ENCODE data around the gene SFI1. TPM values are rescaled to one million over a fixed set of nuclear protein-coding genes. Genes with fewer than 3 reads are reported as not detected.
"Not testable (repeated sequence)": the region's sequence is repeated elsewhere in the genome, so short reads cannot be mapped to it uniquely, and the experiment has no call there.

SFI1 gene
- polyA plus RNA-seq, 3 donors from 2014 or later = 4.2 to 31.5 (median 11.1) TPM

DNA sequence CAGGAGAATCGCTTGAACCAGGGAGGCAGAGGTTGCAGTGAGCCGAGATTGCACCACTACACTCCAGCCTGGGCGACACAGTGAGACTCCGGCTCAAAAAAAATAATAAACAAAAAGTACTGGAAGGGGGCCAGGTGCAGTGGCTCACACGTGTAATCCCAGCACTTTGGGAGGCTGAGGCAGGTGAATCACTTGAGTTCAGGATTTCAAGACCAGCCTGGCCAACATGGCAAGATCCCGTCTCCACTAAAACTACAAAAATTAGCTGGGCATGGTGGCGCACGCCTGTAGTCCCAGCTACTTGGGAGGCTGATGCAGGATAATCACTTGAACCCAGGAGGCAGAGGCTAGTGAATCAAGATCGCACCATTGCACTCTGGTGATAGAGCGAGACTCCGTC lies 10.0 kb upstream of the SFI1 start:
- Mint-ChIP-seq H3K27ac (peak overlapping the region in 2 of 6 donors; percentile 17 to 29), H3K4me1 (peaks cover 29 to 54% of the 10 kb centered on the region in 2 donors), H3K36me3 (peaks cover 4 to 23% (median 8%) of the 10 kb centered on the region in 3 donors)
- H3K27me3 Mint-ChIP-seq (ENCODE audit: low read depth in 3 of 3); H3K4me3 Mint-ChIP-seq; DNase-seq; H3K9me3 Mint-ChIP-seq: not testable (repeated sequence)

DNA sequence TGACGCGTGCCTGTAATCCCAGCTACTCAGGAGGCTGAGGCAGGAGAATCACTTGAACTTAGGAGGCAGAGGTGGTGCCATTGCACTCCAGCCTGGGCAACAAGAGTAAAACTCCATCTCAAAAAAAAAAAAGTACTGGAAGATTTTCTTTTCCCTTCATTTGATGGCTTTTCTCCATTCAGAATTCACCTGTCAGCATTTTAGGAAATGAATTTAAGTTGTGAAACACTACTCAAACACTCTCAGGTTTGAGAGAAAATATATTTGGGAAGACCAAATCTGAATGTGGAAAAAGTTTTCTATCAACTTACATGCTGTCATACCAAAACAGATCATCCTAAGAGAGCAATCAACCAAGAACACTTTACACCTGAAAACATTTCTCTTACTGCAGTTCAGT lies 9.4 kb upstream of the SFI1 start:
- Mint-ChIP-seq H3K36me3 (peaks cover 0 to 19% (median 8%) of the 10 kb centered on the region in 3 donors), H3K4me1 (peaks cover 33 to 59% of the 10 kb centered on the region in 2 donors), H3K4me3 (peak overlapping the region in 1 of 5 donors; percentile 33), H3K27ac (peak overlapping the region in 2 of 6 donors; percentile 31 to 56), H3K9me3 (no peaks in the 10 kb centered on the region), H3K27me3 (ENCODE audit: low read depth in 3 of 3) (peaks cover 3 to 8% (median 6%) of the 10 kb centered on the region in 3 donors)
- DNase-seq = no peak

DNA sequence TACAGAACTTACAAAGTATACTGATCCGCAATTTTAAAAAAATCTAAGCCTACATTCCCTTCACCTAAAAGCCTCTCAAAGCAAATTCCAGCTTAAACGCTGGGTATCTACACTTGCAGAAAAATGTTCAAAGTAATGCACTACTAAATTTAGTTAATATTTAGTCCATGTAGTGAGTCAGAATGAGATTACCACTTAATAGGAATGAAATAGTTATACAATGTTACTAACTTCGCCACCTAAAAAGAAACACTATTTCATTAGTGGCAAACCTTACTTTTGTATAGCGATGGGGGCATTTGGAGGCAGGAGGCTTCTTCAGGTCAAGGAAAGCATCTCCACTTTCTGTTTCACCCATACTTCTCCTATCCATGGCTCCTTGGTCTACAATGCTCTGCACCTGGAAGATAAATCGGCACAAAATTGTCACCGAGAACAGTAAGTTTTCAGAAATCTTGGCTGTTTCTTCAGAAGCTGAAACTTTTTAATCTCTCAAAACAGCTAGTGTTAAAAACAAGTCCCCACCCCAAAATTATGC lies 7.9 kb upstream of the SFI1 start:
- Mint-ChIP-seq H3K27ac (peak overlapping the region; percentile 64 to 89 (median 88)), H3K36me3 (peaks cover 0 to 18% (median 8%) of the 10 kb centered on the region in 3 donors), H3K9me3 (no peaks in the 10 kb centered on the region), H3K27me3 (ENCODE audit: low read depth in 3 of 3) (peaks cover 3 to 8% (median 6%) of the 10 kb centered on the region in 3 donors), H3K4me1 (peaks cover 34 to 56% of the 10 kb centered on the region in 2 donors), H3K4me3 (peak overlapping the region; percentile 76 to 84 (median 82))
- no peak for DNase-seq

DNA sequence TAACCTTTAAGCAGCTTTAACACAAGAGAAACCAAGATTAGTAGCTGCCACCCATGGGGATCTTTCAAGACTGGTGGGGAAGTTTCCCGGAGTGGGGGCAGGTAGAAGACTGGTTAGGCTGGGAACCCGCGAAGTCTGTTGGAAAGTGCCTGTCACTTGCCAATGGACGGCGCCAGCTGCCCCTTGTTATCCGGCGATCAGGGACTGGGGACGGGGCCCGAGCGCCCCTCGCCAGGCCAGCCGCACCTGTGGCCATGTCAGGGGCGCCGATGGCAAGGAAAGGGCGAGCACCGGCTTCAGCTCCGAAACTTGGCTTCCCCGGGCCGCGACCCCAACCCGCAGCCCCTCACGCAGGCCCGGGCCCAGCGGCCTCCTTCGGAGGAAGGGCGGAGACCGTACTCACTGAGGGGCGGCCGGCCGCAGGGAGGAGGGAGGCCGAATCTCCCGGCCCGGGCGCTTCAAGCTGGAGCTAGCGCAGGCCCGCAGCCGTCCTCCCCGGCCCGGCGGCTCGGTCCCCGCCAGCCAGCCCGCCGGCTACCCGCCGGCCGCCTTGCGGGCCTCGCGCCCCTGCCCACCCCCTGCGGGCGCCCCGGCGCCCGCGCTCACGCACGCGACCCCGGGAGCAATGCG lies 7.2 kb upstream of the SFI1 start:
- H3K36me3 Mint-ChIP-seq = peaks cover 0 to 12% (median 1%) of the 10 kb centered on the region in 3 donors
- peak overlapping the region; percentile 77 to 97 (median 88) for H3K27ac Mint-ChIP-seq
- peaks cover 33 to 53% of the 10 kb centered on the region in 2 donors for H3K4me1 Mint-ChIP-seq
- H3K4me3 Mint-ChIP-seq = peak overlapping the region; percentile 76 to 84 (median 82)
- no peak for DNase-seq
- no peaks in the 10 kb centered on the region for H3K9me3 Mint-ChIP-seq
- H3K27me3 Mint-ChIP-seq (ENCODE audit: low read depth in 3 of 3) = peaks cover 3 to 8% (median 6%) of the 10 kb centered on the region in 3 donors

DNA sequence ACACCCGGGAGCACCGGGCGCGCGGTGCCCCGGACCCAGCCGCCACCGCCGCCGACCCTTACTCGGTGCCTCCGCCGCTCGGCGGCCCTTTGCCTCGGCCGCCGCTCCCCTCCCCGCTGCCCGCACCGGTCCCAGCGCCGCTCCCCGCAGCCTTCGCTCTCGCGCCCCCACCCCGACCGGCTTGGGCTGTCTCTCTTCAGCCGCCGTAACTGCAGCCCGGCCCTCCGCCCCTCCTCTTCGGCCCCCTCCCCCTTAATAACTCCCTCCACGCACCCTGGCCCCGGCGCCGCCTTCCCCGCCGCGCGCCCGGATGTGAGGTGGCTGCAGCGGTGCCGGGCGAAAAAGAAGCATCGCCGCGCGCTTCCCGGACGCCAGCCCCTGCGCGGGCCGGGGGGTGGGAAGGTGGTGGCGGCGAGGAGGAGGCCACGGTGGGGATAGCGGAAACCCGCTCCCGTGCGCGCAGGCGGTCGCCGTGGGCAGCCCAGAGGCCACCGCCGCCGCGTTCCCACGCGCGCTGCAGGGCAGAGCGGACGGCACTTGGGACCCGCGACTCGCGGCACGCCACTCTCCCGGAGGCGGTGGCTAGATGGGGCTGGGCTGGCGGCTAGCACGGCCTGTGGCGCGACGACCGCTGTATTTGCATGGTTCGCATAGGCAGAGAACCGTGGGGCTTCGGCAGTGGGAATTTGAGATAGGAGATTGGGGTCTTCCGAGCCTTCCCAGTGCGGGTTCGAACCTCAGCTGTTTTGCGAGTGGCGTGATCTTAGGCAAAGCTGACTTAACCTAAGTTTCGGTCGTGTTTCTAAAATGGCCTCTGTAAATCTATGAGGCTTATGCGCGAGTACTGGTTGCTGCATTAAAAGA lies 6.5 kb upstream of the SFI1 start, which contains the start of gene EIF4ENIF1:
EIF4ENIF1 (minus strand) TSS at position 211 of the 864 bp plus-strand sequence. CDS start 1,124 bp downstream, outside the sequence.
- Mint-ChIP-seq H3K9me3 (no peaks in the 10 kb centered on the region), H3K36me3 (peaks cover 0 to 9% (median 0%) of the 10 kb centered on the region in 3 donors), H3K27me3 (ENCODE audit: low read depth in 3 of 3) (peaks cover 3 to 8% (median 6%) of the 10 kb centered on the region in 3 donors), H3K4me1 (peaks cover 30 to 46% of the 10 kb centered on the region in 2 donors), H3K27ac (peak within 1 kb of the TSS; percentile 94 to 99 (median 98)), H3K4me3 (peak within 1 kb of the TSS; percentile 92 to 99 (median 96))
- peak; percentile 88 to 90 (median 90) for DNase-seq

DNA sequence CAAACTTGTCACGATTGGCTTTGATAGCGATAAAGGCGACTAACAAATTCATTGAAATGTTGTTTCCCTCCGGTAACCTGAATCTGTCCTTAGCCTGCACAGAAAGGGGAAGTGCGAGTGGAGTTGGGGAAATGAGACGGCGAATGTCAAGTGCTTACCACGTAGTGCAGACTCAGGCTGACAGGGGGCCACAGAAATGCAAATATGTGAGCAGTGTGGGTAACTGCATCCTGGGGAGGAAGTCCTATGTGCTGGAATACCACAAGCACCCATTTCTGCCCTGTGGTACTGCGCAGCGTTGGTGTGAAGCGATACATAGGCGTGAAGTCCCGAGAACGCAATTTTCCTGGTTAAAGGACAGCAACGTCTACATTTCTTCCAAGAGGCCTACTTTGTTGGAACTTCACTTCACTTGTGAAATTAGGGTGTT lies 5.8 kb upstream of the SFI1 start:
- Mint-ChIP-seq H3K4me3 (peak overlapping the region; percentile 92 to 99 (median 96)), H3K4me1 (peaks cover 30 to 41% of the 10 kb centered on the region in 2 donors)

DNA sequence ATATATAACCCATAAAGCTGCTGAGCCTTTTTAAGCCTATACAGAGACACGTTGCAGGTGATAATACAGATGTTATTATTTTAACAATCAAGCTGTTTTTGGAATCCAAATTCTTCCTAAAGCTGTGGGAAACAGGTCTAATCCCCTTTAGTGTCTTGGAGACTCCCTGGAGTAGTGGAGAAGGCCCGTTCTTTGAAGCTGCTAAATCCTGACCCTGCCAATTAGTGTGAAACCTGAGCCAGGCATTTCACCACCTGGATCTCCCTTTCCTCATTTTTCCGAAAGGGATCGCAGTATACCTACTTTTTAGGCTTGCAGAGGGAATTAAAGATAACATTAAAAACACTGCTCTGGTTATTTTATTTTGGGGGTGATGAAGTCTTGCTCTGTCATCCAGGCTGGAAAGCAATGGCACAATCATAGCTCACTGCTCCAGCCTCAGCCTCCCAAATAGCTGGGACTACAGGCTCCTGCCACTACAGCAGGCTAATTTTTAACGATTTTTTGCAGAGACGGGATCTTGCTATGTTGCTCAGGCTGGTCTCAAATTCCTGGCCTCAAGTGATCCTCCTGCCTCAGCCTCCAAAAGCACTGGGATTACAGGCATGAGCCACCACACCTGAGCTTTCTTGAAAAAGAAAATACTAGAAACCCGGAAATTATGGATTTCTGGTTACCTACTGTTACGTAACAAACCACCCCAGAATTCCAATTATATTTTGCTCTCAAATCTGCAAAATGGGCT lies 4.9 kb upstream of the SFI1 start:
- H3K4me3 Mint-ChIP-seq = peak overlapping the region in 4 of 5 donors; percentile 92 to 99 (median 97)
- peaks cover 0 to 2% (median 0%) of the 10 kb centered on the region in 3 donors for H3K36me3 Mint-ChIP-seq
- peaks cover 35 to 47% of the 10 kb centered on the region in 2 donors for H3K4me1 Mint-ChIP-seq
- no peak for DNase-seq
- H3K27me3 Mint-ChIP-seq (ENCODE audit: low read depth in 3 of 3) = peaks cover 6 to 8% (median 7%) of the 10 kb centered on the region in 3 donors
- H3K27ac Mint-ChIP-seq = peak overlapping the region; percentile 94 to 99 (median 98)
- no peaks in the 10 kb centered on the region for H3K9me3 Mint-ChIP-seq

More for the DNA sequence above, 5.8 kb upstream of the SFI1 start:
- peak; percentile 72 to 76 (median 74) for DNase-seq
- Mint-ChIP-seq H3K27ac (peak overlapping the region; percentile 94 to 99 (median 98)), H3K9me3 (no peaks in the 10 kb centered on the region), H3K27me3 (ENCODE audit: low read depth in 3 of 3) (peaks cover 3 to 8% (median 6%) of the 10 kb centered on the region in 3 donors), H3K36me3 (peaks cover 0 to 3% (median 0%) of the 10 kb centered on the region in 3 donors)

DNA sequence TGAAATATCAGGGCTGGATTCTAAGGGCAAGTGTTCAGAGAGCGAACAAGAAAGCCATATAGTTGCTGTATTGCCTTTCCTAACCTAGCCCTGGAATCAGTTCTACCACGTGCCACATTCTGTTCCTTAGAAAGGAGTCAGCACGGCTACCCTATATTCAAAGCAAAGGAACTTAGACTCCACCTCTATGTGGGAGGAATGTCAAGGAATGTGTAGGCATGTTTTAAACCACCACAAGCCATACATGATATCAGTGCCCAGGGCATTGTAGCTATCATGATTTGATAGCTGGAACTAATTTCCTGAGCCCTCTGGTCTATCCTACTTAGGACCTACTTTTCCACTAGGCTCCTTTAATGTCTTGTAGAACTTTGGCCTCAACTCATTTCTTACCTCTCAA lies 4.2 kb upstream of the SFI1 start:
- H3K36me3 Mint-ChIP-seq = peaks cover 0 to under 1% (median 0%) of the 10 kb centered on the region in 3 donors
- peak overlapping the region in 1 of 5 donors; percentile 35 for H3K4me3 Mint-ChIP-seq
- H3K27ac Mint-ChIP-seq = peak overlapping the region; percentile 76 to 99 (median 86)
- peaks cover 6 to 8% (median 7%) of the 10 kb centered on the region in 3 donors for H3K27me3 Mint-ChIP-seq (ENCODE audit: low read depth in 3 of 3)
- H3K4me1 Mint-ChIP-seq = peaks cover 40 to 53% of the 10 kb centered on the region in 2 donors
- H3K9me3 Mint-ChIP-seq = no peaks in the 10 kb centered on the region
- DNase-seq = no peak

DNA sequence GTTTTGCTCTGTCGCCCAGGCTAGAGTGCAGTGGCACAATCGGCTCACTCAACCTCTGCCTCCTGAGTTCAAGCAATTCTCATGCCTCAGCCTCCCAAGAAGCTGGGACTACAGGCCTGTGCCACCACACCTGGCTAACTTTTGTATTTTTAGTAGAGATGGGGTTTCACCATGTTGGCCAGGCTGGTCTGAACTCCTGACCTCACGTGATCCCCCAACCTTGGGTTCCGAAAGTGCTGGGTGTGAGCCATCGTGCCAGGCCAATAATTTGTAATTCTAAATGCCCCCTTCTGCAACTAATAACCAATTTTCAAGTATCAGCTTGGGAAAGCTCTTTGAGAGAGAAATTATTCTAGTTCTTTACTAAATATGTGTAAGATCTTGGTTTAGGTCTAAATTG lies 3.0 kb upstream of the SFI1 start:
- H3K36me3 Mint-ChIP-seq; H3K9me3 Mint-ChIP-seq; H3K27me3 Mint-ChIP-seq (ENCODE audit: low read depth in 3 of 3); DNase-seq: not testable (repeated sequence)
- H3K4me3 Mint-ChIP-seq = peak overlapping the region in 2 of 5 donors; percentile 44 to 68
- peak overlapping the region in 3 of 6 donors; percentile 24 to 71 (median 51) for H3K27ac Mint-ChIP-seq
- peaks cover 46 to 61% of the 10 kb centered on the region in 2 donors for H3K4me1 Mint-ChIP-seq

DNA sequence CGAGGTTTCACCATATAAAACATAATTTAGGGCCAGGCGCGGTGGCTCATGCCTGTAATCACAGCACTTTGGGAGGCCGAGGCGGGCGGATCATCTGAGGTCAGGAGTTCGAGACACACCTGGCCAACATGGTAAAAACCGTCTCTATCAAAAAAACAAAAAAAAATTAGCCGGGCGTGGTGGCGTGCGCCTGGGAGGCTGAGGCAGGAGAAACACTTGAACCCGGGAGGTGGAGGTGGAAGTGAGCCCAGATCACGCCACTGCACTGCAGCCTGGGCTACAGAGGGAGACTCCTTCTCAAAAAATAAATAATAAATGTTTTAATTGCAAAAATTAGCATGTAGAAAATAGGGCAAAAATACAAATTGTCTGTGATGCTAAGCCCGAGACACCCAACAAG lies 993 bp upstream of the SFI1 start:
- Mint-ChIP-seq H3K36me3 (no peaks in the 10 kb centered on the region), H3K4me1 (peaks cover 47 to 62% of the 10 kb centered on the region in 2 donors), H3K27me3 (ENCODE audit: low read depth in 3 of 3) (peaks cover 2 to 5% (median 4%) of the 10 kb centered on the region in 3 donors), H3K27ac (peak overlapping the region; percentile 45 to 98 (median 92)), H3K4me3 (peak overlapping the region; percentile 92 to 97 (median 95)), H3K9me3 (no peaks in the 10 kb centered on the region)
- DNase-seq = no peak

DNA sequence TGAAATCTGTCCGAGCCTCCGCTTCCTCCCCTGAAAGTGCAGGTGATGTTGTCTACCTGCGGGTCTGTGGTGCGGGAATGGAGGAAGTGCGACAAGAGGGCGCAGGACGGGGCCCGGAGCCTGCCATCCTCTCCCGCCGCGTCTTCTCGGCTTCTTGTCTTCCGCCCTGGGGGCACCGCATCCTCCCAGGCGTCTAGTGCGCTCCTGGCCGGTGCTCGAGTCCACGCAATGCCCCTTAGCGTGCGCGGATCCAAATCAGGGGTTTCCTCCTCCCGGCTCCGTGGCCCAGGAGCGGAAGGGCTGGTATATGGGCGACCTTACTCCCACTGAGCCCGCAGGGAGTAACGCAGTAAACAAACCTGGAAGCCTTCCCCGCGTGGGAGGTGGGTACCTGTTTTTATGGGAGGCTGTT lies 405 bp downstream of the SFI1 start:
- H3K36me3 Mint-ChIP-seq = peaks cover 0 to 1% (median 0%) of the 10 kb centered on the region in 3 donors
- peak overlapping the region; percentile 92 to 97 (median 95) for H3K4me3 Mint-ChIP-seq
- H3K4me1 Mint-ChIP-seq = peaks cover 35 to 53% of the 10 kb centered on the region in 2 donors
- H3K27me3 Mint-ChIP-seq (ENCODE audit: low read depth in 3 of 3) = peaks cover 0 to 4% (median 0%) of the 10 kb centered on the region in 3 donors
- H3K27ac Mint-ChIP-seq = peak overlapping the region; percentile 90 to 98 (median 91)
- no peaks in the 10 kb centered on the region for H3K9me3 Mint-ChIP-seq
- peak in 2 of 3 donors; percentile 42 to 47 for DNase-seq

DNA sequence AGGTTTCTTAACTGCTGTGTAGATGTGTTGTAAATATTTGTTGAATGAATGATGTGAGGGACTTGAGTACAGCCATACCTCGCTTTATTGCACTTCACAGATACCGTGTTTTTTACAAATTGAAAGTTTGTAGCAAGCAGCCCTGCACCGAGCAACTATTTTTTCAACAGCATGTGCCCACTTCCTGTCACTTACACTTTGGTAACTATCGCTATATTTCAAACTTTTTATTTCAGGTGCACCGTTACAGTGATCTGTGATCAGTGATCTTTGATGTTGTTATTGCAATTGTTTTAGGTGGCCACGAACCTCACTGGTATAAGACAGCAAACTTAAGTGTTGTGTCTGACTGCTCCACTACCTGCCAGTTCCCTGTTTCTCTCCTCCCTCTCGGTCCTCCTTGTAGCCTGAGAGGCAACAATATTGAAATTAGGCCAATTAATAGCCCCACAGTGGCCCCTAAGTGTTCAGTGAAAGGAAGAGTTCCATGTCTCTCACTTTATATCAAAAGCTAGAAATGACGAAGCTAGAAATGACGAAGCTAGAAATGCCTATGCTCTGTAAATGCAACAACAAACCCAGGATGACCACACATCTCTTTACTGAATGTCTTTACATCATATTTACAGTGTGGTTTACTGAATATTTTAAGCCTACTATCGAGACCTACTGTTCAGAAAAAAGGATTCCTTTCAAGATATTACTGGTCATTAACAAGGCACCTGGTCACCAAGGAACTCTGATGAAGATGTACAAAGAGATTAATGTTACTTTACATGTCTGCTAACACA lies 1.0 kb downstream of the SFI1 start:
- Mint-ChIP-seq H3K9me3 (no peaks in the 10 kb centered on the region), H3K27ac (peak overlapping the region; percentile 90 to 98 (median 91)), H3K27me3 (ENCODE audit: low read depth in 3 of 3) (peaks cover 0 to 4% (median 0%) of the 10 kb centered on the region in 3 donors), H3K4me3 (peak overlapping the region; percentile 92 to 97 (median 95)), H3K36me3 (peaks cover 0 to 4% (median 0%) of the 10 kb centered on the region in 3 donors), H3K4me1 (peaks cover 36 to 52% of the 10 kb centered on the region in 2 donors)
- DNase-seq = peak; percentile 53 to 64 (median 54)

Measured in immature natural killer cell (primary cell).